H1 (cell line): ENCODE results near the gene TSPAN5. TPM values are rescaled to one million over a fixed set of nuclear protein-coding genes. Genes with fewer than 3 reads are reported as not detected.

Experiments
- CTCF ChIA-PET: fragments of 300-600 bp; sonication (Branson Sonifier 250); formaldehyde crosslinking; loops from one replicate; lab custom pipeline; 2021; ENCODE audit not compliant: partially characterized antibody; lab: Charles Lee
- POLR2A ChIA-PET: fragments of 300-600 bp; sonication (Branson Sonifier 250); formaldehyde crosslinking; loops from one replicate; lab custom pipeline; 2021; ENCODE audit warnings: inconsistent platforms; ENCODE audit not compliant: partially characterized antibody; lab: Charles Lee
- DNase-seq, 2 experiments: peaks; one replicate each; pipeline versions ENCODE4 v3.0.0 to v3.0.0-alpha.2; 2010 to 2022; ENCODE audit warnings: low spot score in 2 of 2, low read depth in 1 of 2, mixed read lengths in 1 of 2
- FAIRE-seq: peaks from 2 replicates; lab custom pipeline; 2011; peaks lifted over from hg19 to GRCh38; lab: Jason Lieb, UNC
- H2AFZ ChIP-seq: 2 replicates; pipeline ENCODE4 v1.8.1; 2012; ENCODE audit warnings: low read length, inconsistent platforms
- H2AK5ac ChIP-seq: 2 replicates; pipeline ENCODE4 v1.6.1; 2013; ENCODE audit warnings: low read depth, low read length
- H2BK120ac ChIP-seq: replicated peaks from 2 replicates; pipeline ENCODE3; 2013; ENCODE audit warnings: low read depth, low read length, inconsistent platforms
- H2BK12ac ChIP-seq: 2 replicates; pipeline ENCODE4 v1.6.1; 2013; ENCODE audit warnings: low read depth, low read length
- H2BK15ac ChIP-seq: 2 replicates; pipeline ENCODE4 v1.6.1; 2013; ENCODE audit warnings: low read length
- H2BK20ac ChIP-seq: 2 replicates; pipeline ENCODE4 v1.6.1; 2013; ENCODE audit warnings: low read length
- H2BK5ac ChIP-seq: 2 replicates; pipeline ENCODE4 v1.6.1; 2013; ENCODE audit warnings: low read depth, low read length
- H3K14ac ChIP-seq: 2 replicates; pipeline ENCODE4 v1.6.1; 2013; ENCODE audit warnings: inconsistent platforms; ENCODE audit not compliant: insufficient read length
- H3K18ac ChIP-seq: 2 replicates; pipeline ENCODE4 v1.6.1; 2013; ENCODE audit warnings: low read length; ENCODE audit errors: extremely low read depth
- H3K23ac ChIP-seq: 2 replicates; pipeline ENCODE4 v1.6.1; 2013; ENCODE audit warnings: inconsistent platforms; ENCODE audit not compliant: insufficient read length
- H3K23me2 ChIP-seq: 2 replicates; pipeline ENCODE4 v1.6.1; 2013; ENCODE audit warnings: low read depth, low read length
- H3K27ac ChIP-seq: 2 replicates; pipeline ENCODE4 v1.6.1; 2011; ENCODE audit warnings: low read depth, low read length, inconsistent platforms
- H3K27me3 ChIP-seq, 4 experiments: replicated peaks in 1 of 4; 1 replicate in 1 of 4; 2 replicates in 3 of 4; pipeline versions ENCODE4 v1.6.1 to v1.8.1; 2011 to 2013; ENCODE audit warnings: low read length in 3 of 4, mild to moderate bottlenecking in 3 of 4, inconsistent platforms in 2 of 4, mixed read lengths in 2 of 4, moderate library complexity in 1 of 4; ENCODE audit not compliant: control insufficient read depth in 3 of 4, insufficient read depth in 3 of 4; ENCODE audit errors: extremely low read depth in 1 of 4
- H3K36me3 ChIP-seq, 4 experiments: 2 replicates each; pipeline versions ENCODE4 v1.6.1 to v1.8.1; 2011 to 2013; ENCODE audit warnings: mild to moderate bottlenecking in 4 of 4, low read length in 3 of 4, moderate library complexity in 2 of 4, control low read depth in 1 of 4, inconsistent platforms in 1 of 4; ENCODE audit not compliant: insufficient read depth in 4 of 4, control insufficient read depth in 2 of 4
- H3K4ac ChIP-seq: replicated peaks from 2 replicates; pipeline ENCODE3; 2013; ENCODE audit warnings: low read length, low read depth, mixed read lengths, inconsistent platforms; ENCODE audit not compliant: insufficient read length
- H3K4me1 ChIP-seq, 4 experiments: replicated peaks in 1 of 4; 1 replicate in 1 of 4; 2 replicates in 3 of 4; pipeline versions ENCODE4 v1.6.1 to v1.8.1; 2011 to 2013; ENCODE audit warnings: low read length in 3 of 4, inconsistent platforms in 2 of 4, mixed read lengths in 1 of 4; ENCODE audit not compliant: insufficient read depth in 4 of 4, control insufficient read depth in 3 of 4
- H3K4me2 ChIP-seq, 2 experiments: 2 replicates each; pipeline versions ENCODE4 v1.6.1 to v1.8.1; 2011 to 2013; ENCODE audit warnings: low read depth in 2 of 2, low read length in 2 of 2, control low read depth in 1 of 2, inconsistent platforms in 1 of 2, mild to moderate bottlenecking in 1 of 2; ENCODE audit not compliant: insufficient read depth in 1 of 2
- H3K4me3 ChIP-seq, 4 experiments: fragments of 200-600, 300-600 bp in 1 of 4; sonication (generic), shearing (Covaris generic), sonication (Bioruptor Twin) in 1 of 4; 2 replicates each; pipeline versions ENCODE4 v1.5.1 to v1.8.1; 2011 to 2016; ENCODE audit warnings: low read length in 4 of 4, low read depth in 3 of 4, control low read depth in 2 of 4, inconsistent platforms in 2 of 4, mild to moderate bottlenecking in 2 of 4, mixed read lengths in 1 of 4, moderate library complexity in 1 of 4; ENCODE audit not compliant: insufficient read depth in 2 of 4; ENCODE audit errors: extremely low read depth in 1 of 4
- H3K56ac ChIP-seq: replicated peaks from 2 replicates; pipeline ENCODE3; 2013; ENCODE audit warnings: low read depth, mild to moderate bottlenecking, mixed read lengths, low read length, inconsistent platforms; ENCODE audit not compliant: insufficient read length
- H3K79me1 ChIP-seq: 2 replicates; pipeline ENCODE4 v1.6.1; 2013; ENCODE audit warnings: low read depth, low read length, control low read depth
- H3K79me2 ChIP-seq, 2 experiments: 2 replicates each; pipeline versions ENCODE4 v1.6.1 to v1.8.1; 2012 to 2013; ENCODE audit warnings: low read length in 2 of 2, mild to moderate bottlenecking in 2 of 2, inconsistent platforms in 1 of 2; ENCODE audit not compliant: insufficient read depth in 2 of 2, control insufficient read depth in 1 of 2
- H3K9ac ChIP-seq, 4 experiments: replicated peaks in 1 of 4; 1 replicate in 1 of 4; 2 replicates in 3 of 4; pipeline versions ENCODE4 v1.6.1 to v1.8.1; 2011 to 2013; ENCODE audit warnings: low read depth in 3 of 4, low read length in 3 of 4, control low read depth in 2 of 4, mild to moderate bottlenecking in 2 of 4, moderate library complexity in 2 of 4, inconsistent platforms in 1 of 4; ENCODE audit errors: extremely low read depth in 1 of 4
- H3K9me3 ChIP-seq, 2 experiments: 2 replicates each; pipeline versions ENCODE4 v1.6.1 to v1.8.1; 2012 to 2013; ENCODE audit warnings: mild to moderate bottlenecking in 2 of 2, moderate library complexity in 2 of 2, control low read depth in 1 of 2, inconsistent platforms in 1 of 2, low read depth in 1 of 2, low read length in 1 of 2, mixed read lengths in 1 of 2; ENCODE audit not compliant: insufficient read depth in 2 of 2
- H4K20me1 ChIP-seq, 2 experiments: replicated peaks in 1 of 2; 2 replicates each; pipeline versions ENCODE3 to v1.8.1; 2011 to 2013; ENCODE audit warnings: inconsistent platforms in 2 of 2, low read length in 2 of 2, mild to moderate bottlenecking in 1 of 2; ENCODE audit not compliant: insufficient read depth in 2 of 2, control insufficient read depth in 1 of 2
- H4K5ac ChIP-seq: 2 replicates; pipeline ENCODE4 v1.6.1; 2013; ENCODE audit warnings: low read length, low read depth, mixed read lengths, inconsistent platforms; ENCODE audit not compliant: insufficient read length
- H4K8ac ChIP-seq: 2 replicates; pipeline ENCODE4 v1.8.0; 2013; ENCODE audit warnings: mild to moderate bottlenecking, moderate library complexity, low read length, inconsistent platforms; ENCODE audit not compliant: insufficient read depth; ENCODE audit errors: extremely low read depth
- H4K91ac ChIP-seq: replicated peaks from 2 replicates; pipeline ENCODE3; 2013; ENCODE audit warnings: low read length, mixed read lengths, inconsistent platforms; ENCODE audit not compliant: insufficient read length
- EP300 ChIP-seq, 2 experiments: IDR thresholded peaks; 1 replicate in 1 of 2; 2 replicates in 1 of 2; pipeline ENCODE4 v1.6.1; 2011 to 2012; ENCODE audit warnings: low read depth in 2 of 2, low read length in 2 of 2, mild to moderate bottlenecking in 2 of 2, borderline replicate concordance in 1 of 2, inconsistent platforms in 1 of 2, moderate library complexity in 1 of 2
- POU5F1 ChIP-seq: IDR thresholded peaks from 2 replicates; pipeline ENCODE4 v1.6.1; 2011; ENCODE audit warnings: low read depth, mild to moderate bottlenecking, low read length, moderate library complexity
- SIX5 ChIP-seq: IDR thresholded peaks from 2 replicates; pipeline ENCODE4 v1.6.1; 2011; ENCODE audit warnings: mild to moderate bottlenecking, low read depth, low read length
- YY1 ChIP-seq: IDR thresholded peaks from 2 replicates; pipeline ENCODE4 v1.6.1; 2011; ENCODE audit warnings: low read depth, mild to moderate bottlenecking, low read length
- WGBS, 2 experiments: shearing (Covaris generic) in 1 of 2; methylation state at CpG; one replicate each; pipeline versions ENCODE4 v1.1.6 to v1.1.7; 2013 to 2015; ENCODE audit warnings: low lambda C conversion rate in 2 of 2, mixed read lengths in 2 of 2, inconsistent platforms in 1 of 2, low coverage in 1 of 2, missing lambda C conversion rate in 1 of 2; ENCODE audit not compliant: insufficient replicate concordance in 2 of 2, insufficient coverage in 1 of 2, insufficient read length in 1 of 2; ENCODE audit errors: extremely low coverage in 1 of 2, missing lambda C conversion rate in 1 of 2; 5-methylcytosine and 5-hydroxymethylcytosine counted together
- polyA plus RNA-seq, 7 experiments: library from polyadenylated mRNA; depleted of rRNA in 3 of 7; stranded (reverse) in 5 of 7; unstranded in 2 of 7; fragments of >200 nt in 5 of 7; fragments of 200-250 nt in 2 of 7; gene quantifications; 1 replicate in 5 of 7; 2 replicates in 1 of 7; 4 replicates in 1 of 7; pipeline versions ENCODE4 v1.2.1 to v1.2.3, GENCODE V29; 2011 to 2013; ENCODE audit warnings: missing spikeins in 2 of 7, mixed read lengths in 2 of 7
- total RNA-seq: library from RNA; stranded (reverse); fragmentation: NEBNext Ultra II Directional; extraction: Animal tissue kit (Norgen Biotek cat#: 25700); gene quantifications from 2 replicates; pipeline ENCODE4 v1.2.1, GENCODE V29; 2021

The TSPAN5 gene
- total and polyA plus RNA-seq, 2 of the 8 experiments (the other 6 are each of a cell fraction or from before 2014, with no cell fraction given): 17.6 to 21.2 TPM

GRCh38 chr4:98529970-98530569 lies 128.3 kb downstream of the TSPAN5 start:
- no peak overlapping the region for H3K27ac ChIP-seq

More at GRCh38 chr4:98529970-98530569, 128.3 kb downstream of the TSPAN5 start:
- Histone ChIP-seq H4K91ac (no peak overlapping the region), H2AK5ac (no peak overlapping the region), H3K9me3 (no peaks in the 10 kb centered on the region), H3K14ac (no peak overlapping the region), H3K23me2 (peaks cover 5% of the 10 kb centered on the region; the same call in 1 of the 2 replicates), H2BK20ac (no peak overlapping the region), H4K20me1 (no peaks in the 10 kb centered on the region), H3K79me2 (no peaks in the 10 kb centered on the region), H3K4me2 (no peak overlapping the region), H3K9ac (no peak overlapping the region), H2BK12ac (no peak overlapping the region), H3K4me1 (no peaks in the 10 kb centered on the region), H2AFZ (no peak overlapping the region), H3K4me3 (no peak overlapping the region), H3K36me3 (no peaks in the 10 kb centered on the region), H2BK5ac (no peak overlapping the region), H3K4ac (no peak overlapping the region), H4K8ac (no peak overlapping the region), H4K5ac (no peak overlapping the region), H3K18ac (no peak overlapping the region)
- FAIRE-seq (no peak), DNase-seq (no peak)
- CTCF ChIA-PET: interaction anchor here (1.0 to 2.1 kb wide), 4 partner anchors 12 to 66 kb away, joined by 3 to 5 read pairs (median 3); no protein-coding TSS in a partner anchor
- 87% methylated on average over 2 of the region's 2 CpGs; no CpG with 5 or more reads in 1 of the 2 experiments for WGBS, 2 experiments
- POLR2A ChIA-PET: no interaction called here
- TF ChIP-seq POU5F1 (no peak), YY1 (no peak), SIX5 (no peak), EP300 (IDR thresholded peaks at IDR 0.05; ENCODE audit: borderline replicate concordance in 1 of 2, low read depth in 2 of 2, low read length in 2 of 2) (no peak)
- TF ChIP-seq, all 59 proteins: peak for 0
- Histone ChIP-seq H3K79me1 (no peaks in the 10 kb centered on the region), H3K56ac (no peak overlapping the region), H3K23ac (no peak overlapping the region), H2BK120ac (no peak overlapping the region), H3K27me3 (no peaks in the 10 kb centered on the region), H2BK15ac (no peak overlapping the region)
